ENCODE results near the gene MYT1. TPM values are rescaled to one million over a fixed set of nuclear protein-coding genes. Genes with fewer than 3 reads are reported as not detected.
A peak's percentile ranks its signal among the peaks of the same experiment; 100 is the strongest.

MYT1 gene
- total and polyA plus RNA-seq, 2 of the 8 experiments (the other 6 are each of a cell fraction or from before 2014, with no cell fraction given) = 0.63 to 2.0 TPM

DNA sequence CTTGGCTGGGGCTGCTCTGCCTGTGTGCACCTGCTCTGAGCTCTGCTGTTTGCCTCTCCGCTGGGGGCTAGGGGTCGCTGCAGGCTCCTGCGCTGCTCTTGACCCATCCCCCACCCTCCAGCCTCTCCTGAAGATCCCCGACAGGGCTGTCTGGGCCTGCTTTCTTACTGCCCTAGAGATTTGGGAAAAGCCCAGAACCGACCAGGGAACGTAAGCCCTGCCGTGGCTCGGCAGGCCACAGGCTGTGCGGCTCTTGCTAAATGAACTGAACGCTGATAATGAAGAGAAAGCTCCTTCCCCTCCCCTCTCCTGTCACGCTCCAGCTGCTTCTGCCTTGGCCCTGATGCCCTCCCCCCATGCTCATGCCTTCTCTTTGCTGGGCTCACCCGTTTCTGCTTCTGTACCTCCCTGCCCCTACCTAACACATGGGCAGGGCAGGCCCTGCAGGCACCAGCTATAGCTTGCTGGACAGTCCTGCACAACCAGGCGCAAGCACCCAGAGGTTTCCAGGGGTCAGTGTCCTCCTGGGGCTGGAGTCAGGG lies 59.3 kb downstream of the MYT1 start (continued):
- TF ChIP-seq, protein P1, sequence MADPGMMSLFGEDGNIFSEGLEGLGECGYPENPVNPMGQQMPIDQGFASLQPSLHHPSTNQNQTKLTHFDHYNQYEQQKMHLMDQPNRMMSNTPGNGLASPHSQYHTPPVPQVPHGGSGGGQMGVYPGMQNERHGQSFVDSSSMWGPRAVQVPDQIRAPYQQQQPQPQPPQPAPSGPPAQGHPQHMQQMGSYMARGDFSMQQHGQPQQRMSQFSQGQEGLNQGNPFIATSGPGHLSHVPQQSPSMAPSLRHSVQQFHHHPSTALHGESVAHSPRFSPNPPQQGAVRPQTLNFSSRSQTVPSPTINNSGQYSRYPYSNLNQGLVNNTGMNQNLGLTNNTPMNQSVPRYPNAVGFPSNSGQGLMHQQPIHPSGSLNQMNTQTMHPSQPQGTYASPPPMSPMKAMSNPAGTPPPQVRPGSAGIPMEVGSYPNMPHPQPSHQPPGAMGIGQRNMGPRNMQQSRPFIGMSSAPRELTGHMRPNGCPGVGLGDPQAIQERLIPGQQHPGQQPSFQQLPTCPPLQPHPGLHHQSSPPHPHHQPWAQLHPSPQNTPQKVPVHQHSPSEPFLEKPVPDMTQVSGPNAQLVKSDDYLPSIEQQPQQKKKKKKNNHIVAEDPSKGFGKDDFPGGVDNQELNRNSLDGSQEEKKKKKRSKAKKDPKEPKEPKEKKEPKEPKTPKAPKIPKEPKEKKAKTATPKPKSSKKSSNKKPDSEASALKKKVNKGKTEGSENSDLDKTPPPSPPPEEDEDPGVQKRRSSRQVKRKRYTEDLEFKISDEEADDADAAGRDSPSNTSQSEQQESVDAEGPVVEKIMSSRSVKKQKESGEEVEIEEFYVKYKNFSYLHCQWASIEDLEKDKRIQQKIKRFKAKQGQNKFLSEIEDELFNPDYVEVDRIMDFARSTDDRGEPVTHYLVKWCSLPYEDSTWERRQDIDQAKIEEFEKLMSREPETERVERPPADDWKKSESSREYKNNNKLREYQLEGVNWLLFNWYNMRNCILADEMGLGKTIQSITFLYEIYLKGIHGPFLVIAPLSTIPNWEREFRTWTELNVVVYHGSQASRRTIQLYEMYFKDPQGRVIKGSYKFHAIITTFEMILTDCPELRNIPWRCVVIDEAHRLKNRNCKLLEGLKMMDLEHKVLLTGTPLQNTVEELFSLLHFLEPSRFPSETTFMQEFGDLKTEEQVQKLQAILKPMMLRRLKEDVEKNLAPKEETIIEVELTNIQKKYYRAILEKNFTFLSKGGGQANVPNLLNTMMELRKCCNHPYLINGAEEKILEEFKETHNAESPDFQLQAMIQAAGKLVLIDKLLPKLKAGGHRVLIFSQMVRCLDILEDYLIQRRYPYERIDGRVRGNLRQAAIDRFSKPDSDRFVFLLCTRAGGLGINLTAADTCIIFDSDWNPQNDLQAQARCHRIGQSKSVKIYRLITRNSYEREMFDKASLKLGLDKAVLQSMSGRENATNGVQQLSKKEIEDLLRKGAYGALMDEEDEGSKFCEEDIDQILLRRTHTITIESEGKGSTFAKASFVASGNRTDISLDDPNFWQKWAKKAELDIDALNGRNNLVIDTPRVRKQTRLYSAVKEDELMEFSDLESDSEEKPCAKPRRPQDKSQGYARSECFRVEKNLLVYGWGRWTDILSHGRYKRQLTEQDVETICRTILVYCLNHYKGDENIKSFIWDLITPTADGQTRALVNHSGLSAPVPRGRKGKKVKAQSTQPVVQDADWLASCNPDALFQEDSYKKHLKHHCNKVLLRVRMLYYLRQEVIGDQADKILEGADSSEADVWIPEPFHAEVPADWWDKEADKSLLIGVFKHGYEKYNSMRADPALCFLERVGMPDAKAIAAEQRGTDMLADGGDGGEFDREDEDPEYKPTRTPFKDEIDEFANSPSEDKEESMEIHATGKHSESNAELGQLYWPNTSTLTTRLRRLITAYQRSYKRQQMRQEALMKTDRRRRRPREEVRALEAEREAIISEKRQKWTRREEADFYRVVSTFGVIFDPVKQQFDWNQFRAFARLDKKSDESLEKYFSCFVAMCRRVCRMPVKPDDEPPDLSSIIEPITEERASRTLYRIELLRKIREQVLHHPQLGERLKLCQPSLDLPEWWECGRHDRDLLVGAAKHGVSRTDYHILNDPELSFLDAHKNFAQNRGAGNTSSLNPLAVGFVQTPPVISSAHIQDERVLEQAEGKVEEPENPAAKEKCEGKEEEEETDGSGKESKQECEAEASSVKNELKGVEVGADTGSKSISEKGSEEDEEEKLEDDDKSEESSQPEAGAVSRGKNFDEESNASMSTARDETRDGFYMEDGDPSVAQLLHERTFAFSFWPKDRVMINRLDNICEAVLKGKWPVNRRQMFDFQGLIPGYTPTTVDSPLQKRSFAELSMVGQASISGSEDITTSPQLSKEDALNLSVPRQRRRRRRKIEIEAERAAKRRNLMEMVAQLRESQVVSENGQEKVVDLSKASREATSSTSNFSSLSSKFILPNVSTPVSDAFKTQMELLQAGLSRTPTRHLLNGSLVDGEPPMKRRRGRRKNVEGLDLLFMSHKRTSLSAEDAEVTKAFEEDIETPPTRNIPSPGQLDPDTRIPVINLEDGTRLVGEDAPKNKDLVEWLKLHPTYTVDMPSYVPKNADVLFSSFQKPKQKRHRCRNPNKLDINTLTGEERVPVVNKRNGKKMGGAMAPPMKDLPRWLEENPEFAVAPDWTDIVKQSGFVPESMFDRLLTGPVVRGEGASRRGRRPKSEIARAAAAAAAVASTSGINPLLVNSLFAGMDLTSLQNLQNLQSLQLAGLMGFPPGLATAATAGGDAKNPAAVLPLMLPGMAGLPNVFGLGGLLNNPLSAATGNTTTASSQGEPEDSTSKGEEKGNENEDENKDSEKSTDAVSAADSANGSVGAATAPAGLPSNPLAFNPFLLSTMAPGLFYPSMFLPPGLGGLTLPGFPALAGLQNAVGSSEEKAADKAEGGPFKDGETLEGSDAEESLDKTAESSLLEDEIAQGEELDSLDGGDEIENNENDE (IDR thresholded peaks at IDR 0.05; ENCODE audit: insufficient replicate concordance, low read length) = no peak
- TF ChIP-seq ASH2L (IDR thresholded peaks at IDR 0.05; ENCODE audit: low read length) (peak; percentile 64), SIX5 (IDR thresholded peaks at IDR 0.05; ENCODE audit: low read depth, low read length) (no peak), TCF12 (IDR thresholded peaks at IDR 0.05; ENCODE audit: low read depth, low read length) (peak; percentile 90; the same call in 1 of the 2 replicates), BACH1 (IDR thresholded peaks at IDR 0.05; ENCODE audit: low read length) (no peak), CHD2 (IDR thresholded peaks at IDR 0.05; ENCODE audit: low read length) (peak; percentile 65; the same call in 1 of the 2 replicates), CTBP2 (IDR thresholded peaks at IDR 0.05; ENCODE audit: borderline replicate concordance, insufficient read depth, insufficient read length, low read length) (peak; percentile 78)
- TF ChIP-seq, protein P2, sequence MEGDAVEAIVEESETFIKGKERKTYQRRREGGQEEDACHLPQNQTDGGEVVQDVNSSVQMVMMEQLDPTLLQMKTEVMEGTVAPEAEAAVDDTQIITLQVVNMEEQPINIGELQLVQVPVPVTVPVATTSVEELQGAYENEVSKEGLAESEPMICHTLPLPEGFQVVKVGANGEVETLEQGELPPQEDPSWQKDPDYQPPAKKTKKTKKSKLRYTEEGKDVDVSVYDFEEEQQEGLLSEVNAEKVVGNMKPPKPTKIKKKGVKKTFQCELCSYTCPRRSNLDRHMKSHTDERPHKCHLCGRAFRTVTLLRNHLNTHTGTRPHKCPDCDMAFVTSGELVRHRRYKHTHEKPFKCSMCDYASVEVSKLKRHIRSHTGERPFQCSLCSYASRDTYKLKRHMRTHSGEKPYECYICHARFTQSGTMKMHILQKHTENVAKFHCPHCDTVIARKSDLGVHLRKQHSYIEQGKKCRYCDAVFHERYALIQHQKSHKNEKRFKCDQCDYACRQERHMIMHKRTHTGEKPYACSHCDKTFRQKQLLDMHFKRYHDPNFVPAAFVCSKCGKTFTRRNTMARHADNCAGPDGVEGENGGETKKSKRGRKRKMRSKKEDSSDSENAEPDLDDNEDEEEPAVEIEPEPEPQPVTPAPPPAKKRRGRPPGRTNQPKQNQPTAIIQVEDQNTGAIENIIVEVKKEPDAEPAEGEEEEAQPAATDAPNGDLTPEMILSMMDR (IDR thresholded peaks at IDR 0.05; ENCODE audit: control extremely low read depth in 1 of 3, insufficient read depth in 1 of 3, low read depth in 1 of 3, low read length in 3 of 3) = peak; percentile 88 to 91 (median 90)

Measured in H1 (cell line).